Cardiac muscle cell (in vitro differentiated cells and primary cell): Measurements from ENCODE around the gene CEP20. TPM values are rescaled to one million over a fixed set of nuclear protein-coding genes. Genes with fewer than 3 reads are reported as not detected.

Experiments
- DNase-seq, 2 donors: peaks; one replicate each; pipeline versions ENCODE4 v3.0.0 to v3.0.0-alpha.2; 2010 to 2017; ENCODE audit warnings: low read depth in 1 of 2, low spot score in 1 of 2
- H3K27ac ChIP-seq: fragments of 200-600 bp; sonication (generic); 2 replicates; pipeline ENCODE4 v1.5.1; 2016
- H3K27me3 ChIP-seq: fragments of 200-600 bp; sonication (generic); 2 replicates; pipeline ENCODE4 v1.6.0; 2016; ENCODE audit warnings: control low read depth
- H3K36me3 ChIP-seq: fragments of 200-600 bp; sonication (generic); 2 replicates; pipeline ENCODE4 v1.5.1; 2016; ENCODE audit warnings: control low read depth
- H3K4me1 ChIP-seq: fragments of 200-600 bp; sonication (generic); 2 replicates; pipeline ENCODE4 v1.8.1; 2017; ENCODE audit warnings: low read depth, mild to moderate bottlenecking, mixed run types
- H3K4me3 ChIP-seq: fragments of 200-600 bp; sonication (generic); 2 replicates; pipeline ENCODE4 v1.5.1; 2016; ENCODE audit warnings: mild to moderate bottlenecking
- H3K9me3 ChIP-seq: fragments of 200-600 bp; sonication (generic); 2 replicates; pipeline ENCODE4 v1.5.1; 2017; ENCODE audit warnings: low read depth, mild to moderate bottlenecking, control low read depth
- polyA plus RNA-seq: library from polyadenylated mRNA; unstranded; fragments of >200 nt; fragmentation: Nextera tagmentation; extraction: Ambion mirVana; gene quantifications from 2 replicates; pipeline ENCODE4 v1.2.1, GENCODE V29; 2016
- total RNA-seq: library from RNA; depleted of rRNA; stranded (reverse); fragments of >200 nt; gene quantifications from 2 replicates; pipeline ENCODE4 v1.2.3, GENCODE V29; 2016
- TF ChIP-seq, protein P1 (sequence below): IDR thresholded peaks from 2 replicates; pipeline ENCODE4 v1.5.1; 2012; ENCODE audit warnings: low read depth, mild to moderate bottlenecking, low read length

The CEP20 gene
- total and polyA plus RNA-seq, 2 experiments from 2014 or later: 14.8 to 21.4 TPM

DNA sequence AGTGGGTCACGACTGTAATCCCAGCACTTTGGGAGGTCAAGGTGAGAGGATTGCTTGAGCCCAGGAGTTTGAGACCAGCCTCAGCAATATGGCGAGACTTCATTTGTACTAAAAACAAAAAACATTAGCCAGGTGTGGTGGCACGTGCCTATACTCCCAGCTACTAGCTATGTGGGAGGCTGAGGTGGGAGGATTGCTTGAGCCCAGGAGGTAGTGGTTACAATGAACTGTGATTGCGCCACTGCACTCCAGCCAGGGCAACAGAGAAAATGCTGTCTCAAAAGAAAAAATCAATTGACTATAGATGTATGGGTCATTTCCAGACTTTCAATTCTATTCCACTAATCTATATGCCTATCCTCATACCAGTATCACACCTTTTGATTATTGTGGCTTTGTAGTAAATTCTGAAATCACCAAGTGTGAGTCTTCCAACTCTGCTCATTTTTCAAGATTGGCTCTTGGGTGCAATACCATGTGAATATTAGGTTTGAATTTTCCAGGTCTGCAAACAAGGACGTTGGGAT is 27.2 kb upstream of the CEP20 start:
- TF ChIP-seq, protein P1, sequence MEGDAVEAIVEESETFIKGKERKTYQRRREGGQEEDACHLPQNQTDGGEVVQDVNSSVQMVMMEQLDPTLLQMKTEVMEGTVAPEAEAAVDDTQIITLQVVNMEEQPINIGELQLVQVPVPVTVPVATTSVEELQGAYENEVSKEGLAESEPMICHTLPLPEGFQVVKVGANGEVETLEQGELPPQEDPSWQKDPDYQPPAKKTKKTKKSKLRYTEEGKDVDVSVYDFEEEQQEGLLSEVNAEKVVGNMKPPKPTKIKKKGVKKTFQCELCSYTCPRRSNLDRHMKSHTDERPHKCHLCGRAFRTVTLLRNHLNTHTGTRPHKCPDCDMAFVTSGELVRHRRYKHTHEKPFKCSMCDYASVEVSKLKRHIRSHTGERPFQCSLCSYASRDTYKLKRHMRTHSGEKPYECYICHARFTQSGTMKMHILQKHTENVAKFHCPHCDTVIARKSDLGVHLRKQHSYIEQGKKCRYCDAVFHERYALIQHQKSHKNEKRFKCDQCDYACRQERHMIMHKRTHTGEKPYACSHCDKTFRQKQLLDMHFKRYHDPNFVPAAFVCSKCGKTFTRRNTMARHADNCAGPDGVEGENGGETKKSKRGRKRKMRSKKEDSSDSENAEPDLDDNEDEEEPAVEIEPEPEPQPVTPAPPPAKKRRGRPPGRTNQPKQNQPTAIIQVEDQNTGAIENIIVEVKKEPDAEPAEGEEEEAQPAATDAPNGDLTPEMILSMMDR: no peak
- no peaks in the 10 kb centered on the region for H3K36me3 ChIP-seq
- DNase-seq: no peak
- H3K4me3 ChIP-seq: no peak overlapping the region
- H3K9me3 ChIP-seq: no peaks in the 10 kb centered on the region
- H3K27me3 ChIP-seq: no peaks in the 10 kb centered on the region
- no peaks in the 10 kb centered on the region for H3K4me1 ChIP-seq
- no peak overlapping the region for H3K27ac ChIP-seq

DNA sequence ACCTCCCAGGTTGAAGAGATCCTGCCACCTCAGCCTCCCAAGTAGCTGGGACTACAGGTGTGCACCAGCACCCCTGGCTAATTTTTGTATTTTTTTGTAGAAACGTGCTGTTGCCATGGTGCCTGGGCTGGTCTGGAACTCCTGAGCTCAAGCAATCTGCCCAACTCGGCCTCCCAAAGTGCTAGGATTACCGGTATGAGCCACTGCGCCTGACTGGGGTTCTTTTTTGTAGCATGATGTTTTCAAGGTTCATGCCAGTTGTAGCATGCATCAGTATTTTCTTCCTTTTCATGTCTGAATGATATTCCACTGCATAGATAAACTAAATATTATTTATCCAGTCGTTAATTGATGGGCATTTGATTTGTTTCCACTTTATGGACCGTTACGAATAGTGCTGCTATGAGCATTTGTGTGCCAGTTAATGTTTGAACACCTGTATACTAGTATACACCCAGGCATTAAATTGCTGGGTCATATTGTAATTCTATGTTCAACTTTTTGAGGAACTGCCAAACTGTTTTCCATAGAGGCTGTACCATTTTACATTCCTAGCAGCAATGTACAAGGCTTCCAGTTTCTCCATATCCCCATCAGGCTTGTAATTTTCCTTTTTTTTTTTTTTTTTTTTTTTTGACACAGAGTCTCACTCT is 24.8 kb upstream of the CEP20 start:
- no peak for DNase-seq
- no peak overlapping the region for H3K4me3 ChIP-seq
- H3K4me1 ChIP-seq: no peaks in the 10 kb centered on the region
- H3K27me3 ChIP-seq: no peaks in the 10 kb centered on the region
- TF ChIP-seq, protein P1: no peak
- no peaks in the 10 kb centered on the region for H3K36me3 ChIP-seq
- H3K9me3 ChIP-seq: no peaks in the 10 kb centered on the region
- no peak overlapping the region for H3K27ac ChIP-seq

DNA sequence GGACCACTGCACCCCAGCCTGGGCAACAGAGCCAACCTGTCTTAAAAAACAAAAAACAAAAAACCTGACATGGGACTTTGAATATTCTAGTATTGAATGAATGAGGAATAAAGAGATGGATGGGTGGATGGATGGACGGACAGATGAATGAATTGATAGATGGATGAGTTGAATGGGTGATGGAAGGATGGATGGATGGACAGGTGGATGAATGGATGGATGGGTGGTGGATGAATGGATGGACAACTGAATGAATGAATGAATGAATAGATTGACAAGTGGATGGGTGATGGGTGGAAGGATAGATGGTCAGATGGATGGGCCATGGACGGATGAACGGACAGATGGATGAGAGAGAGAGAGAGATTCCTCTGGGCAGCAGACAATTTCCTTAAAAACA is 22.8 kb upstream of the CEP20 start:
- no peak for DNase-seq
- Histone ChIP-seq H3K9me3 (no peaks in the 10 kb centered on the region), H3K4me1 (no peaks in the 10 kb centered on the region), H3K27me3 (no peaks in the 10 kb centered on the region), H3K4me3 (no peak overlapping the region), H3K27ac (no peak overlapping the region), H3K36me3 (no peaks in the 10 kb centered on the region)
- TF ChIP-seq, protein P1: no peak

DNA sequence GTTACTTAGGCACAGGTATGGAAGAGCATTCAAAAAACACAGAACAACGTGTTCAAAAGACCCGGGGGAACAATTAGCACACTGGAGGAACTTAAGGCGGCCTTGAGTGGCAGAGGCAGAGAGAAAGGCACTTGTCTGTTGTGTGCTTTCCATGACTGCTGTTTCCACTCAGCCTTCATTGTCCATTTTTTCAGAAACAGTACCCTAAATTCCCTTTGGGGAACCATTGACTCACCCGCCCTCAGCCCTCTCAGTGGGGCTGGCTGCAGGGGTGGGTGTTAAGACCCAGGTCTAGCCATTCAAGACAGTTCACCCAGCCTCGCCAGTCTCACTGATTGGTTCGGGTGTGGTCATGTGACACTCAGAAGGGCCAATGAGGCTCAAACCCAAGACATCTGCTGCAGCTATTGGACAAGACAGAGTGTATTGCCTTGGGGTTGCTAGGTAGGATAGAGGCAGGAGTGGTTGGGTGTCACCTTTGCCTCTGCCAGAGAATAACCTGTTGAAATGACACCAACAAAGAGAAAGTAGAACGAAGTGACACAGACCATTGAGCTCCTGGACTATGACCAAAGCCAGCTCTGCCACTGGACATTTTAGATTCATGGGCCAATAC is 19.6 kb upstream of the CEP20 start:
- peak; percentile 28 to 42 for DNase-seq
- H3K9me3 ChIP-seq: no peaks in the 10 kb centered on the region
- TF ChIP-seq, protein P1: no peak
- no peaks in the 10 kb centered on the region for H3K4me1 ChIP-seq
- no peak overlapping the region for H3K4me3 ChIP-seq
- H3K27me3 ChIP-seq: no peaks in the 10 kb centered on the region
- no peaks in the 10 kb centered on the region for H3K36me3 ChIP-seq
- no peak overlapping the region for H3K27ac ChIP-seq

DNA sequence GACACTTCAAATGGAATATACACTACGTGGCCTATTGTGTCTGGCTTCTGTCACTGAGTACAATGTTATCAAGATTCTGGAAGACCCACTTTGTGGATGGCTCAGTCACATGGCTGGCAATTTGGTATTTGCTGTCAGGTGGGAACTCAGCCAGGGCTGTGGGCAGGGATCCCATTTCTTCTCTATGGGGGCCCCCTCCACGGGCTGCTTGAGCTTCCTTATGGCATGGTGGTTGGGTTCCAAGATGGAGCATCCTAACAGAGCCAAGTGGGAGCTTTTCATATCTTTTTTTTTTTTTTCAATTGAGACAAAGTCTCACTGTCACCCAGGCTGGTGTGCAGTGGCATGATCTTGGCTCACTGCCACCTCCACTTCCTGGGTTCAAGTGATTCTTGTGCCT is 18.0 kb upstream of the CEP20 start:
- Histone ChIP-seq H3K27me3 (no peaks in the 10 kb centered on the region), H3K27ac (no peak overlapping the region), H3K4me1 (no peaks in the 10 kb centered on the region), H3K4me3 (no peak overlapping the region), H3K36me3 (no peaks in the 10 kb centered on the region), H3K9me3 (no peaks in the 10 kb centered on the region)
- TF ChIP-seq, protein P1: no peak
- no peak for DNase-seq
